Chondrocyte (in vitro differentiated cells): Measurements from ENCODE around the gene VTCN1. TPM values are rescaled to one million over a fixed set of nuclear protein-coding genes. Genes with fewer than 3 reads are reported as not detected.

Experiments used
- DNase-seq: peaks from one replicate; pipeline ENCODE4 v3.0.0; 2021; ENCODE audit warnings: mixed read lengths, low spot score
- H3K27ac Mint-ChIP-seq: one replicate; pipeline ENCODE4 v1.8.0; 2021; ENCODE audit warnings: mild to moderate bottlenecking, moderate library complexity, mixed read lengths; ENCODE audit not compliant: unreplicated experiment
- H3K27me3 Mint-ChIP-seq: 2 replicates; pipeline ENCODE4 v1.8.0; 2021; ENCODE audit warnings: low read depth, mixed read lengths
- H3K36me3 Mint-ChIP-seq: 2 replicates; pipeline ENCODE4 v1.8.0; 2021; ENCODE audit warnings: low read depth, mixed read lengths
- H3K4me1 Mint-ChIP-seq: 2 replicates; pipeline ENCODE4 v1.8.0; 2021; ENCODE audit warnings: low read depth, mild to moderate bottlenecking, mixed read lengths
- H3K4me3 Mint-ChIP-seq: one replicate; pipeline ENCODE4 v1.8.0; 2021; ENCODE audit warnings: mild to moderate bottlenecking, moderate library complexity, mixed read lengths; ENCODE audit not compliant: unreplicated experiment
- H3K9me3 Mint-ChIP-seq: 2 replicates; pipeline ENCODE4 v1.8.0; 2021; ENCODE audit warnings: low read depth, mixed read lengths
- CTCF ChIP-seq: fragments of 200-600 bp; sonication (generic); IDR thresholded peaks from 2 replicates; pipeline ENCODE4 v1.5.0; 2021; ENCODE audit warnings: antibody characterized with exemption, mild to moderate bottlenecking, moderate library complexity
- total RNA-seq: library from RNA; stranded (reverse); gene quantifications from 3 replicates; pipeline ENCODE4 v1.2.1, GENCODE V29; 2021

The VTCN1 gene
- total RNA-seq, 1 donor from 2014 or later: not detected

- H3K27ac Mint-ChIP-seq: peak overlapping the region; percentile 14
- peaks cover 6% of the 10 kb centered on the region for H3K4me1 Mint-ChIP-seq
- H3K36me3 Mint-ChIP-seq: peaks cover 1% of the 10 kb centered on the region
- DNase-seq: no peak
- TF ChIP-seq CTCF: no peak
- H3K27me3 Mint-ChIP-seq: no peaks in the 10 kb centered on the region
- peak overlapping the region; percentile 5 for H3K4me3 Mint-ChIP-seq
- H3K9me3 Mint-ChIP-seq: peaks cover 3% of the 10 kb centered on the region
These were observed 38.7 kb downstream of the VTCN1 start for GRCh38 chr1:117171900-117172511.

- Mint-ChIP-seq H3K27ac (no peak overlapping the region), H3K9me3 (peaks cover 3% of the 10 kb centered on the region), H3K36me3 (peaks cover 1% of the 10 kb centered on the region), H3K4me1 (peaks cover 6% of the 10 kb centered on the region), H3K27me3 (no peaks in the 10 kb centered on the region), H3K4me3 (no peak overlapping the region)
- TF ChIP-seq CTCF: no peak
- DNase-seq: no peak
These were observed 40.7 kb downstream of the VTCN1 start for GRCh38 chr1:117169871-117170596.

DNA sequence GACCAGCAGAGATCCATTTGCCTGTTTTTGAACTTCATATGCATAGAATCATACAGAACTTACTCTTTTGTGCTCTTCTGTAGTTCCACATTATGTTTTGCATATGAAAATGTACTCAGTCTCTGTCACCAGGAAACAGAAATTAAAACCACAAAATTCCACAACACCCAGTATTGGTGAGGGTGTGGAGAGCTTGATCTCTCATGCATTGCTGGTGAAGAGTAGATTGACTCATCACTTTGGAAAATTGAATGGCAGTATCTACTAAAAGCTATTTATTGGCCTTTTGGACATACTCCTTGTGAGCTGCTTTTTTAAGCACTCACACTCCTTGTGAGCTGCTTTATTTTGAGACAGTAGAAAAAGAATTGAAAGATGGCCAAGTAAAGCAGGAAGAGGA is 43.3 kb downstream of the VTCN1 start:
- Mint-ChIP-seq H3K4me1 (peaks cover 13% of the 10 kb centered on the region), H3K4me3 (no peak overlapping the region), H3K27ac (peak overlapping the region; percentile 9), H3K9me3 (peaks cover 3% of the 10 kb centered on the region), H3K36me3 (peaks cover 1% of the 10 kb centered on the region), H3K27me3 (no peaks in the 10 kb centered on the region)
- no peak for DNase-seq
- no peak for TF ChIP-seq CTCF

GRCh38 chr1:117166076-117166475 is 44.7 kb downstream of the VTCN1 start:
- H3K4me1 Mint-ChIP-seq: peaks cover 10% of the 10 kb centered on the region
- DNase-seq: no peak
- H3K4me3 Mint-ChIP-seq: no peak overlapping the region
- H3K27me3 Mint-ChIP-seq: no peaks in the 10 kb centered on the region
- no peak for TF ChIP-seq CTCF
- peaks cover 1% of the 10 kb centered on the region for H3K36me3 Mint-ChIP-seq
- peaks cover 3% of the 10 kb centered on the region for H3K9me3 Mint-ChIP-seq
- no peak overlapping the region for H3K27ac Mint-ChIP-seq

DNA sequence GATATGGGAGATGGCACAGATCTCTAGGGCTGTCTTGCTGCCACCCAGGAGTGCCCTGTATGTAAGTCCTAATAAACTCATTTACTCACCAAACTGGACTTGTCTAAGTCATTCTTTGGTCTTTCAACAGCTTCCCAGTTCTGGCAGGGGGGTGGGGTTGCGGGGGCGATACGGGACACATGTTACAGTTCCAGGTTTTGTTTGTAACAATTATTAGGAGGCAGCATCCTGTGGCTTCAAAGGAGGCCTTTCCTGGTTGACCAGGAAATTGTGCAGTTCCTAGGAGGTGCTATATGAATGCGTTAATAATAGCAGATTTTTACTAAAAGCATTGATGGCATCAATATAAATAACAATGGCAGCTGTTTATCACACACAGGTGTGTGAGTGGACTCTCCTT is 46.5 kb downstream of the VTCN1 start:
- no peak for TF ChIP-seq CTCF
- no peak for DNase-seq
- peaks cover 3% of the 10 kb centered on the region for H3K9me3 Mint-ChIP-seq
- H3K27me3 Mint-ChIP-seq: no peaks in the 10 kb centered on the region
- no peak overlapping the region for H3K27ac Mint-ChIP-seq
- H3K36me3 Mint-ChIP-seq: peaks cover 1% of the 10 kb centered on the region
- H3K4me3 Mint-ChIP-seq: no peak overlapping the region
- peaks cover 10% of the 10 kb centered on the region for H3K4me1 Mint-ChIP-seq
